ENCODE data around the gene DPH6.

Gene DPH6

DNA sequence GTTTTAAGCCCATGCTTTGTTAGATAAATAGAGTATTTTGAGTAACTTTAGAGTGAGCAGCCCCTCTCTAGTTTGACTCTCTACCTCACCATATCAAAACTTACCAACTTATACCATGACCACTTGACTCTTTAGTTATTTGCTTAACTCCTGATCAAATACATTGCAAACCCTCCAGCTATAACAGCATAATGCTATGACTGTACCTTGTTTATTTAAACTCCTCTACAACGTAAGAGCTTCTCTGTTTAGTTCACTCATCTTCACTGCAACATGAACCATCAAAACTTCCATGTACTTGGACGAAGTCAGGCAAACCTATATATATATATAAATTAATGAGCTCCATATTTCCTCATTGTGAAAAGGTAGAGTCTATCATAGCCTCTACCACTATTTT lies 218.2 kb downstream of the DPH6 start:
- in situ Hi-C loops (cut with HindIII; ENCODE audit: low sequenced_read_pairs) = no loop called here
- H3K4me3 ChIP-seq (ENCODE audit: low read depth, low read length) = no peak overlapping the region
- TF ChIP-seq, protein P1, sequence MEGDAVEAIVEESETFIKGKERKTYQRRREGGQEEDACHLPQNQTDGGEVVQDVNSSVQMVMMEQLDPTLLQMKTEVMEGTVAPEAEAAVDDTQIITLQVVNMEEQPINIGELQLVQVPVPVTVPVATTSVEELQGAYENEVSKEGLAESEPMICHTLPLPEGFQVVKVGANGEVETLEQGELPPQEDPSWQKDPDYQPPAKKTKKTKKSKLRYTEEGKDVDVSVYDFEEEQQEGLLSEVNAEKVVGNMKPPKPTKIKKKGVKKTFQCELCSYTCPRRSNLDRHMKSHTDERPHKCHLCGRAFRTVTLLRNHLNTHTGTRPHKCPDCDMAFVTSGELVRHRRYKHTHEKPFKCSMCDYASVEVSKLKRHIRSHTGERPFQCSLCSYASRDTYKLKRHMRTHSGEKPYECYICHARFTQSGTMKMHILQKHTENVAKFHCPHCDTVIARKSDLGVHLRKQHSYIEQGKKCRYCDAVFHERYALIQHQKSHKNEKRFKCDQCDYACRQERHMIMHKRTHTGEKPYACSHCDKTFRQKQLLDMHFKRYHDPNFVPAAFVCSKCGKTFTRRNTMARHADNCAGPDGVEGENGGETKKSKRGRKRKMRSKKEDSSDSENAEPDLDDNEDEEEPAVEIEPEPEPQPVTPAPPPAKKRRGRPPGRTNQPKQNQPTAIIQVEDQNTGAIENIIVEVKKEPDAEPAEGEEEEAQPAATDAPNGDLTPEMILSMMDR (IDR thresholded peaks at IDR 0.05; ENCODE audit: low read depth, low read length, missing control alignments) = no peak
- no peak for DNase-seq (ENCODE audit: low read depth)

DNA sequence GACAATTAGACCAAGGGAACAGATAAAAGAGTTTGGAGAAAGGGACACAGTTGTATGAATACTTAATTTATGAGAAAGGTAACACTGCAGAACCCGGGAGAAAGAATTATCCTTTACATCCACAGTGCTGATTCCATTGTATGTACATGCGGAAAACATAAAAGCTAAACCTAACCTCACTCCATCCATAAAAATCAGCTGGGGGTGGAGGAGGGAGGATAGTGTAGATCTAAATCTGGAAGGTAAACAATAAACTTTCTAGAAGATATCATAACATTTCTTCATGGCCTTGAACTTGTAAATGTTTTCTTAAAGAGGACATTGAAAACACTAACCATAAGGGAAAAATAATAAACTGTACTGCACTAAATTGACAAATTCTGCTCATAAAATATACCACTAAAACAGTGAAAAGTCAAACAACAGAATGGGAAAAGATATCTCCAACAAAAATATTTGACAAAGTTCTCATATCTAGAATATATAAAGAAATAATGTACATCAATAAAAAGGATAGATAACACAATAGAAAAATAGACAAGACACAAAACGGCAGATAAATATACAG lies 220.5 kb downstream of the DPH6 start:
- no peak overlapping the region for H3K4me3 ChIP-seq (ENCODE audit: low read depth, low read length)
- TF ChIP-seq, protein P1 (IDR thresholded peaks at IDR 0.05; ENCODE audit: low read depth, low read length, missing control alignments) = no peak
- DNase-seq (ENCODE audit: low read depth) = no peak
- in situ Hi-C loops (cut with HindIII; ENCODE audit: low sequenced_read_pairs) = no loop called here

DNA sequence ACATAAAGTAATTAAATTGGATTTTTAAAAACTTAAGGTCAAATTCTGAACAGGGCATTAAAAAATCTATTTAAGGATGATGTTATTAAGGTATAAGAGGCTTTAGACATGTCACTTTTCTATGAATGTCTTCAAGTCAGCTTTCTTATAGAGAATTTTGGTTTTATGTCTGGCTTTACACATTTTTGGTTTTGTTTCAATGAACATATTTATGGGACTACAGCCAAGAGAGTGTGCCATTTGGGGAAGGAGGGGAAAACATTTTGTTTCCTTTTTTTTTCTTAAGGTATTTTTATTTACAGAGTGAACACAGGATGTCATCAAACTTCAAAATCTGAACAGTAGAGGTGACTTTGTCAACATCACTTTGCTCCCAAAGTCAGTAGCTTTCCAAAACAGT lies 222.8 kb downstream of the DPH6 start:
- no peak for DNase-seq (ENCODE audit: low read depth)
- H3K4me3 ChIP-seq (ENCODE audit: low read depth, low read length) = no peak overlapping the region
- in situ Hi-C loops (cut with HindIII; ENCODE audit: low sequenced_read_pairs) = no loop called here
- TF ChIP-seq, protein P1 (IDR thresholded peaks at IDR 0.05; ENCODE audit: low read depth, low read length, missing control alignments) = no peak

DNA sequence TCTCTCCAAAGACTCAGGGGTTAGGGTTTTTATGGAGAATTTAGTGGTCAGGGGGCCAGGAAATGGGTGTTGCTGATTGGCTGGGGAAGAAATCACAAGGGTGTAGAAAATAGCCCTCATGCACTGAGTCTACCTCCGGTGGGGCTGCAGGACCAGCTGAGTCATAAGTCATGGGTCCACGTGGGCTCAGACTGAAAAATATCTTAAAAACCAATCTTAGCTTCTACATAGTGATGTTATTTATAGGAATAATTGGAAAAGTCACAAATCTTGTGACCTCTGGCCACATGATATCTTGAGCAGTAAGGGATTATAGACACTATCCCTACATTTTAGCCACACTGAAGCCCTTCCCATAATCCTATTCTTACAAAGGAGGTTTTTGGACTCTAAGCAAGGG lies 224.0 kb downstream of the DPH6 start:
- in situ Hi-C loops (cut with HindIII; ENCODE audit: low sequenced_read_pairs) = no loop called here

DNA sequence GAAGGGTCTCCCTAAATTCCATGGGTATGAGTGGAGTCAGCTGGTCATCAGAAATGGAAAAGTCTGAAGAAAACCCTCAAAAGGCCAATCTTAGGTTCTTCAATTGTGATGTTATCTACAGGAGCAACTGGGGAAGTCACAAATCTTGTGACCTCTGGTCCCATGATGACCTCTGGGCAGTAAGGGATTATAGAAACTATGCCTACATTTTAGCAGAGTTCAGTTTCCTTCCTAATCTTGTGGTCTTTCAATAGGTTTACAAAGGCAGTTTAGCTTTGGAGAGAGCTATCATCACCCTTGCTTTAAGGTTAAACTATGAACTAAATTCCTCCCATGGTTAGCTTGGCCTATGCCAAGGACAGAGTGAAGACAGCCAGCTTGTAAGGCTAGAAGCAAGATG lies 225.1 kb downstream of the DPH6 start:
- in situ Hi-C loops (cut with HindIII; ENCODE audit: low sequenced_read_pairs) = no loop called here
- H3K4me3 ChIP-seq (ENCODE audit: low read depth, low read length) = no peak overlapping the region
- TF ChIP-seq, protein P1 (IDR thresholded peaks at IDR 0.05; ENCODE audit: low read depth, low read length, missing control alignments) = no peak
- no peak for DNase-seq (ENCODE audit: low read depth)

More for the DNA sequence above, 224.0 kb downstream of the DPH6 start:
- no peak overlapping the region for H3K4me3 ChIP-seq (ENCODE audit: low read depth, low read length)
- no peak for DNase-seq (ENCODE audit: low read depth)
- TF ChIP-seq, protein P1 (IDR thresholded peaks at IDR 0.05; ENCODE audit: low read depth, low read length, missing control alignments) = no peak
